HEK293 (cell line): Measurements from ENCODE around the gene VLDLR.

ENCODE experiments used
- ZBTB7A ChIP-seq: fragments of 450-650 bp; formaldehyde crosslinking; IDR thresholded peaks from 2 replicates; pipeline ENCODE4 v1.5.1; 2016; ENCODE audit warnings: low read depth, missing biosample characterization, missing genetic modification characterization
- ZFP3 ChIP-seq: fragments of 450-650 bp; formaldehyde crosslinking; IDR thresholded peaks from 2 replicates; pipeline ENCODE4 v1.5.1; 2016; ENCODE audit warnings: low read depth, missing biosample characterization, missing genetic modification characterization
- ZNF221 ChIP-seq: fragments of 450-650 bp; formaldehyde crosslinking; IDR thresholded peaks from 2 replicates; pipeline ENCODE4 v1.5.1; 2017; ENCODE audit warnings: missing biosample characterization, missing genetic modification characterization, borderline replicate concordance
- TF ChIP-seq, protein P1 (sequence below): fragments of 450-650 bp; IDR thresholded peaks from 2 replicates; pipeline ENCODE4 v1.5.1; 2018; ENCODE audit warnings: missing biosample characterization, missing genetic modification characterization

DNA sequence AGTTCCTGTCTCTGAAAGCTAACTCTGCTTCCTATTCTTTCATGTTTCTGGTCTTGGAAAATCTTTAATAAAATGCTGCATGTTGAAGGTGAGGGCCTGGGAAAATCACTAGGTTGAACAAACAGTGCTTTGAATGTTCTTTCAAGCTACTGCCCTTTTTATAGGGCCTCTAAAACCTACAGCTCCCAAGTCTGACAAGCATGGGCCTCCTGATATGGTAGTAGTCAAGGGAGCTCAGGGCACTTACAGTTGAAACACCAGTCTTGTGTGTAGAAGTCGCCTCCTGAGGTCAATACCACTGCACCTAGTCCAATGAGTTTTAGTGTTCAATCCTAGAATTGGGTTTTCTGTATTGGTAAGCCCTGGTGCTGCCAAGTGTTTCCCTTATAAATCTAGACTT, 20.5 kb downstream of the VLDLR start:
- TF ChIP-seq, protein P1, sequence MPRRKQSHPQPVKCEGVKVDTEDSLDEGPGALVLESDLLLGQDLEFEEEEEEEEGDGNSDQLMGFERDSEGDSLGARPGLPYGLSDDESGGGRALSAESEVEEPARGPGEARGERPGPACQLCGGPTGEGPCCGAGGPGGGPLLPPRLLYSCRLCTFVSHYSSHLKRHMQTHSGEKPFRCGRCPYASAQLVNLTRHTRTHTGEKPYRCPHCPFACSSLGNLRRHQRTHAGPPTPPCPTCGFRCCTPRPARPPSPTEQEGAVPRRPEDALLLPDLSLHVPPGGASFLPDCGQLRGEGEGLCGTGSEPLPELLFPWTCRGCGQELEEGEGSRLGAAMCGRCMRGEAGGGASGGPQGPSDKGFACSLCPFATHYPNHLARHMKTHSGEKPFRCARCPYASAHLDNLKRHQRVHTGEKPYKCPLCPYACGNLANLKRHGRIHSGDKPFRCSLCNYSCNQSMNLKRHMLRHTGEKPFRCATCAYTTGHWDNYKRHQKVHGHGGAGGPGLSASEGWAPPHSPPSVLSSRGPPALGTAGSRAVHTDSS = no peak
- TF ChIP-seq ZFP3 (no peak), ZBTB7A (tag by site-specific recombination) (no peak), ZNF221 (tag by site-specific recombination) (no peak)
